Measurements from ENCODE around the gene PNCK. TPM values are rescaled to one million over a fixed set of nuclear protein-coding genes. Genes with fewer than 3 reads are reported as not detected.
A peak's percentile ranks its signal among the peaks of the same experiment; 100 is the strongest.
"Not testable (repeated sequence)": the region's sequence is repeated elsewhere in the genome, so short reads cannot be mapped to it uniquely, and the experiment has no call there.

PNCK gene
- polyA plus RNA-seq, 4 donors = 1.1 to 54.5 (median 1.4) TPM; not detected in 1

- no peak overlapping the region for H3K27ac ChIP-seq (ENCODE audit: low read depth in 1 of 3, low read length in 2 of 3)
- H3K4me1 ChIP-seq (ENCODE audit: control insufficient read depth in 3 of 3, insufficient read depth in 2 of 3, low read depth in 1 of 3, low read length in 2 of 3) = peaks cover 0 to 39% (median 0%) of the 10 kb centered on the region in 3 donors
- DNase-seq (no peak), FAIRE-seq (no peak)
- H3K27me3 ChIP-seq (ENCODE audit: control insufficient read depth in 3 of 3, insufficient read depth in 3 of 3, low read length in 3 of 3) = no peaks in the 10 kb centered on the region
- H3K4me3 ChIP-seq (ENCODE audit: low read depth in 1 of 3, low read length in 3 of 3) = no peak overlapping the region
- peaks cover 0 to 93% (median 6%) of the 10 kb centered on the region in 3 donors for H3K36me3 ChIP-seq (ENCODE audit: control insufficient read depth in 3 of 3, insufficient read depth in 2 of 3, low read depth in 1 of 3, low read length in 3 of 3)
- H3K9me3 ChIP-seq (ENCODE audit: control insufficient read depth in 2 of 2, insufficient read depth in 1 of 2, low read depth in 1 of 2, low read length in 1 of 2) = no peaks in the 10 kb centered on the region
- WGBS, 3 donors = 88 to 96% (median 94%) methylated on average over 11 to 12 of the region's 12 CpGs
These were observed 28.1 kb upstream of the PNCK start for GRCh38 chrX:153701706-153702105.

- 63 to 94% (median 69%) methylated on average over 3 to 6 of the region's 6 CpGs for WGBS, 3 donors
- Histone ChIP-seq H3K27me3 (ENCODE audit: control insufficient read depth in 3 of 3, insufficient read depth in 3 of 3, low read length in 3 of 3) (no peaks in the 10 kb centered on the region), H3K36me3 (ENCODE audit: control insufficient read depth in 3 of 3, insufficient read depth in 2 of 3, low read depth in 1 of 3, low read length in 3 of 3) (peaks cover 0 to 94% (median 6%) of the 10 kb centered on the region in 3 donors), H3K27ac (ENCODE audit: low read depth in 1 of 3, low read length in 2 of 3) (peak overlapping the region; percentile 80 to 94 (median 93)), H3K9me3 (ENCODE audit: control insufficient read depth in 2 of 2, insufficient read depth in 1 of 2, low read depth in 1 of 2, low read length in 1 of 2) (no peaks in the 10 kb centered on the region), H3K4me3 (ENCODE audit: low read depth in 1 of 3, low read length in 3 of 3) (no peak overlapping the region), H3K4me1 (ENCODE audit: control insufficient read depth in 3 of 3, insufficient read depth in 2 of 3, low read depth in 1 of 3, low read length in 2 of 3) (peaks cover 0 to 39% (median 0%) of the 10 kb centered on the region in 3 donors)
- no peak for DNase-seq
- no peak for FAIRE-seq
These were observed 27.4 kb upstream of the PNCK start for GRCh38 chrX:153700967-153701366.

- no peak for FAIRE-seq
- WGBS, 3 donors = 46 to 55% (median 54%) methylated on average over 11 to 15 of the region's 15 CpGs
- no peaks in the 10 kb centered on the region for H3K9me3 ChIP-seq (ENCODE audit: control insufficient read depth in 2 of 2, insufficient read depth in 1 of 2, low read depth in 1 of 2, low read length in 1 of 2)
- no peak overlapping the region for H3K4me3 ChIP-seq (ENCODE audit: low read depth in 1 of 3, low read length in 3 of 3)
- H3K27me3 ChIP-seq (ENCODE audit: control insufficient read depth in 3 of 3, insufficient read depth in 3 of 3, low read length in 3 of 3) = no peaks in the 10 kb centered on the region
- DNase-seq = no peak
- peak overlapping the region; percentile 80 to 94 (median 93) for H3K27ac ChIP-seq (ENCODE audit: low read depth in 1 of 3, low read length in 2 of 3)
- peaks cover 0 to 94% (median 6%) of the 10 kb centered on the region in 3 donors for H3K36me3 ChIP-seq (ENCODE audit: control insufficient read depth in 3 of 3, insufficient read depth in 2 of 3, low read depth in 1 of 3, low read length in 3 of 3)
- peaks cover 0 to 39% (median 0%) of the 10 kb centered on the region in 3 donors for H3K4me1 ChIP-seq (ENCODE audit: control insufficient read depth in 3 of 3, insufficient read depth in 2 of 3, low read depth in 1 of 3, low read length in 2 of 3)
These were observed 26.8 kb upstream of the PNCK start for GRCh38 chrX:153700376-153700945.

GRCh38 chrX:153699784-153700371 is 26.3 kb upstream of the PNCK start:
- not testable (repeated sequence) for H3K9me3 ChIP-seq (ENCODE audit: control insufficient read depth in 2 of 2, insufficient read depth in 1 of 2, low read depth in 1 of 2, low read length in 1 of 2); H3K4me3 ChIP-seq (ENCODE audit: low read depth in 1 of 3, low read length in 3 of 3); FAIRE-seq; H3K27me3 ChIP-seq (ENCODE audit: control insufficient read depth in 3 of 3, insufficient read depth in 3 of 3, low read length in 3 of 3)
- Histone ChIP-seq H3K4me1 (ENCODE audit: control insufficient read depth in 3 of 3, insufficient read depth in 2 of 3, low read depth in 1 of 3, low read length in 2 of 3) (peaks cover 0 to 39% (median 0%) of the 10 kb centered on the region in 3 donors), H3K27ac (ENCODE audit: low read depth in 1 of 3, low read length in 2 of 3) (peak overlapping the region; percentile 80 to 94 (median 93)), H3K36me3 (ENCODE audit: control insufficient read depth in 3 of 3, insufficient read depth in 2 of 3, low read depth in 1 of 3, low read length in 3 of 3) (peaks cover 0 to 91% (median 6%) of the 10 kb centered on the region in 3 donors)
- peak in 1 of 2 donors; percentile 74 for DNase-seq
- 31 to 67% (median 56%) methylated on average over 5 to 18 of the region's 18 CpGs for WGBS, 3 donors

- peak; percentile 85 to 94 for DNase-seq
- FAIRE-seq = peak; percentile 55
- not testable (repeated sequence) for H3K9me3 ChIP-seq (ENCODE audit: control insufficient read depth in 2 of 2, insufficient read depth in 1 of 2, low read depth in 1 of 2, low read length in 1 of 2); H3K27me3 ChIP-seq (ENCODE audit: control insufficient read depth in 3 of 3, insufficient read depth in 3 of 3, low read length in 3 of 3); H3K4me3 ChIP-seq (ENCODE audit: low read depth in 1 of 3, low read length in 3 of 3)
- peak overlapping the region; percentile 80 to 94 (median 93) for H3K27ac ChIP-seq (ENCODE audit: low read depth in 1 of 3, low read length in 2 of 3)
- WGBS, 3 donors = 29 to 63% (median 62%) methylated on average over 8 to 16 of the region's 16 CpGs
- peaks cover 0 to 39% (median 0%) of the 10 kb centered on the region in 3 donors for H3K4me1 ChIP-seq (ENCODE audit: control insufficient read depth in 3 of 3, insufficient read depth in 2 of 3, low read depth in 1 of 3, low read length in 2 of 3)
- peaks cover 0 to 90% (median 6%) of the 10 kb centered on the region in 3 donors for H3K36me3 ChIP-seq (ENCODE audit: control insufficient read depth in 3 of 3, insufficient read depth in 2 of 3, low read depth in 1 of 3, low read length in 3 of 3)
These were observed 25.7 kb upstream of the PNCK start for GRCh38 chrX:153699210-153699783.

GRCh38 chrX:153697924-153698865 is 24.6 kb upstream of the PNCK start:
- 81 to 89% (median 85%) methylated on average over 12 to 14 of the region's 16 CpGs for WGBS, 3 donors
- H3K27me3 ChIP-seq (ENCODE audit: control insufficient read depth in 3 of 3, insufficient read depth in 3 of 3, low read length in 3 of 3) = no peaks in the 10 kb centered on the region
- peaks cover 0 to 90% (median 0%) of the 10 kb centered on the region in 3 donors for H3K36me3 ChIP-seq (ENCODE audit: control insufficient read depth in 3 of 3, insufficient read depth in 2 of 3, low read depth in 1 of 3, low read length in 3 of 3)
- FAIRE-seq (no peak), DNase-seq (no peak)
- H3K4me1 ChIP-seq (ENCODE audit: control insufficient read depth in 3 of 3, insufficient read depth in 2 of 3, low read depth in 1 of 3, low read length in 2 of 3) = peaks cover 0 to 35% (median 0%) of the 10 kb centered on the region in 3 donors
- H3K4me3 ChIP-seq (ENCODE audit: low read depth in 1 of 3, low read length in 3 of 3) = no peak overlapping the region
- peak overlapping the region; percentile 69 to 94 (median 77) for H3K27ac ChIP-seq (ENCODE audit: low read depth in 1 of 3, low read length in 2 of 3)
- H3K9me3 ChIP-seq (ENCODE audit: control insufficient read depth in 2 of 2, insufficient read depth in 1 of 2, low read depth in 1 of 2, low read length in 1 of 2) = no peaks in the 10 kb centered on the region

GRCh38 chrX:153696986-153697722 is 23.5 kb upstream of the PNCK start:
- H3K27ac ChIP-seq (ENCODE audit: low read depth in 1 of 3, low read length in 2 of 3); FAIRE-seq; DNase-seq; H3K27me3 ChIP-seq (ENCODE audit: control insufficient read depth in 3 of 3, insufficient read depth in 3 of 3, low read length in 3 of 3); H3K4me3 ChIP-seq (ENCODE audit: low read depth in 1 of 3, low read length in 3 of 3); H3K9me3 ChIP-seq (ENCODE audit: control insufficient read depth in 2 of 2, insufficient read depth in 1 of 2, low read depth in 1 of 2, low read length in 1 of 2): not testable (repeated sequence)
- WGBS, 3 donors = 89 to 95% (median 94%) methylated on average over 16 of the region's 16 CpGs
- peaks cover 0 to 90% (median 0%) of the 10 kb centered on the region in 3 donors for H3K36me3 ChIP-seq (ENCODE audit: control insufficient read depth in 3 of 3, insufficient read depth in 2 of 3, low read depth in 1 of 3, low read length in 3 of 3)
- peaks cover 0 to 29% (median 0%) of the 10 kb centered on the region in 3 donors for H3K4me1 ChIP-seq (ENCODE audit: control insufficient read depth in 3 of 3, insufficient read depth in 2 of 3, low read depth in 1 of 3, low read length in 2 of 3)
